ENCODE data around the gene RNF123. TPM values are rescaled to one million over a fixed set of nuclear protein-coding genes. Genes with fewer than 3 reads are reported as not detected.
A peak's percentile ranks its signal among the peaks of the same experiment; 100 is the strongest.

The RNF123 gene
- total RNA-seq, 4 donors from 2014 or later = 12.8 to 28.4 (median 26.5) TPM

GRCh38 chr3:49722896-49723295 lies 33.5 kb downstream of the RNF123 start:
- WGBS, 2 donors = 52 to 61% methylated on average over 8 of the region's 8 CpGs
- peak overlapping the region; percentile 96 for H3K4me3 ChIP-seq (ENCODE audit: low read depth, poor library complexity, severe bottlenecking)
- intact Hi-C loops (cut with DNase I; ENCODE audit: low total_unique reads) = loop anchor here (10.0 kb wide), 1 partner anchor 62 kb away; the partner anchor contains the start of gene IP6K1
- TF ChIP-seq POLR2A (IDR thresholded peaks at IDR 0.05) (no peak), CTCF (IDR thresholded peaks at IDR 0.05) (no peak)
- DNase-seq (ENCODE audit: low spot score in 2 of 2) = no peak

DNA sequence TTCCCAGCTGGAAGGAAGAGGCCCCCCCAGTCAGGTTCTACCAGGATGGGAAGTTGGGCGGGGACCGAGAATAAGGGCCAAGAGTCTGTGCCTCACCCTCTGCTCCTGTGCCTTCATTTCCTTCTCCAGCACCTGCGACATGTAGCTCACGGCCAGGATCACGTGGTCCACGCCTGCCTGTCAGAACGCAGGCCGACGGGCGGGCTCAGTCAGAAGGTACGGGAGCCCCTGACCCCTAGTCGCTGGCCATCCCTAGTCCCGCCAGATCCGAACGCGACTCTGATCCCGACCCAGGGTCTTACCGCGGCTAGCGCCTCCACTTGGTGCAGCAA lies 33.9 kb downstream of the RNF123 start:
- TF ChIP-seq CTCF (IDR thresholded peaks at IDR 0.05) (no peak), POLR2A (IDR thresholded peaks at IDR 0.05) (no peak)
- DNase-seq (ENCODE audit: low spot score in 2 of 2) = peak in 1 of 2 donors; percentile 93
- intact Hi-C loops (cut with DNase I; ENCODE audit: low total_unique reads) = loop anchor here (10.0 kb wide), 1 partner anchor 62 kb away; the partner anchor contains the start of gene IP6K1
- H3K4me3 ChIP-seq (ENCODE audit: low read depth, poor library complexity, severe bottlenecking) = peak overlapping the region; percentile 96
- 0 to 2% methylated on average over 7 to 10 of the region's 20 CpGs for WGBS, 2 donors

DNA sequence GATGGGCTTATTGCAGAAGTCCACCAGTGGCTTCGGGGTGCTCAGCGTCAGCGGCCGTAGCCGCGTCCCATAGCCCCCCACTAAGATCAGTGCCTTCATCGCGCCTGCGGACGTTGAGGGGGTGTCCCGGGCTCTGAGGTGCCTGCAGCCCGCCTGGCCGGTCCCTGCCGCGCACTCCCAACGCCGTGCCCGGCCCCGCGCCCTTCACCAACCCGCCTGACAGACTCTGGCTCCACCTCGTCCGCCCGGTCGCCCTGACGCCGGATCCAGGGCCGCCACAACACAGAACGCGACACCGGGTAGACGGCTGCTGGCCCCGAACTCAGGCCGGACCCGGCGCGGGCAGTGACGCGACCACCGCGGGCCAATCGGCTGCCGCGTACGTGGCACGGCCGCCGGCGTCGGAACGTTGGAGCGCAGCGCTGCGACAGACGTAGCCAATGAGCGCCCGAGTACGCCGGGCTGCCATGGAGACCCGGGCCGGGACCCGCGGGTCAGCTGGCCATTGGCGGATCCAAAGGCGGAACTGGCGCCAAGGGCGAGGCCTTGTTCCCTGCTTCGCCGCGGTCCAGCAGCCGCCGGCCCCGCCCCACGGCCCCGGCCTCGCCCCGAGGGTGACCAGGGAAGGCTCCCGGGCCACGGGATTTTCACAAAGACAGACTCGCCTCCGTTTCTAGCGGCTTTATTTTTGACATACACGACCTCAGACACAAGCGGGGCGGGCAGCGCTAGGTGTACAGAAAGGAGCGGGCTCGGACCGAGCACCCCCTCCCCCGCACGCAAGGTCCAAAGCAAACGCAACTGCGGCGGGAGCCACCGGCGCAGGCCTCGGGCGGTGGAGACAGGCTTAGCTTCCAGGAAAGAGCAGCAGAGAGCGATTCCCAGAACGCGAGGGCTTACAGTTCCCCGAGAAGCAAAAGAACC lies 34.5 kb downstream of the RNF123 start, which contains the start of gene GMPPB:
GMPPB (minus strand) TSS at position 324 of the 924 bp plus-strand sequence; CDS start at position 99, 225 bp downstream.
- H3K4me3 ChIP-seq (ENCODE audit: low read depth, poor library complexity, severe bottlenecking) = peak within 1 kb of the TSS; percentile 96
- peak; percentile 95 to 99 for DNase-seq (ENCODE audit: low spot score in 2 of 2)
- intact Hi-C loops (cut with DNase I; ENCODE audit: low total_unique reads) = loop anchor here (10.0 kb wide), 1 partner anchor 61 kb away; the partner anchor contains the start of gene IP6K1
- TF ChIP-seq CTCF (IDR thresholded peaks at IDR 0.05) (no peak), POLR2A (IDR thresholded peaks at IDR 0.05) (no peak)
- 0% methylated on average over 12 to 69 of the region's 102 CpGs for WGBS, 2 donors

- TF ChIP-seq POLR2A (IDR thresholded peaks at IDR 0.05) = no peak
- TF ChIP-seq CTCF (IDR thresholded peaks at IDR 0.05) = no peak
- peak in 1 of 2 donors; percentile 86 for DNase-seq (ENCODE audit: low spot score in 2 of 2)
- no peak overlapping the region for H3K4me3 ChIP-seq (ENCODE audit: low read depth, poor library complexity, severe bottlenecking)
- intact Hi-C loops (cut with DNase I; ENCODE audit: low total_unique reads) = loop anchor here (10.0 kb wide), 1 partner anchor 60 kb away; the partner anchor contains the start of gene IP6K1
- 13 to 21% methylated on average over 6 of the region's 6 CpGs for WGBS, 2 donors
These were observed 35.2 kb downstream of the RNF123 start for GRCh38 chr3:49724586-49724985.

GRCh38 chr3:49725906-49726681 lies 36.7 kb downstream of the RNF123 start:
- TF ChIP-seq CTCF (IDR thresholded peaks at IDR 0.05) = no peak
- no peak for TF ChIP-seq POLR2A (IDR thresholded peaks at IDR 0.05)
- peak in 1 of 2 donors; percentile 84 for DNase-seq (ENCODE audit: low spot score in 2 of 2)
- no peak overlapping the region for H3K4me3 ChIP-seq (ENCODE audit: low read depth, poor library complexity, severe bottlenecking)
- WGBS, 2 donors = 77 to 79% methylated on average over 11 of the region's 11 CpGs
- intact Hi-C loops (cut with DNase I; ENCODE audit: low total_unique reads) = loop anchor here (10.0 kb wide), 1 partner anchor 59 kb away; the partner anchor contains the start of gene IP6K1
